Suprapubic skin (tissue), 3 donors: Measurements from ENCODE around the gene EGLN2.

Experiments used
- CTCF ChIP-seq, 2 donors: fragments of 200-600 bp in 1 of 2; fragments of 450-650 bp in 1 of 2; sonication (generic) in 1 of 2; IDR thresholded peaks; one replicate each; pipeline ENCODE4 v1.5.1; 2016 to 2019; ENCODE audit warnings: antibody characterized with exemption in 2 of 2, mild to moderate bottlenecking in 1 of 2, moderate library complexity in 1 of 2
- POLR2AphosphoS5 ChIP-seq, 3 donors: sonication (generic); formaldehyde crosslinking; IDR thresholded peaks; one replicate each; pipeline ENCODE4 v1.6.1; 2017; ENCODE audit warnings: antibody characterized with exemption in 3 of 3

- TF ChIP-seq CTCF (IDR thresholded peaks at IDR 0.05) = no peak
- TF ChIP-seq POLR2AphosphoS5 (IDR thresholded peaks at IDR 0.05) = no peak
These were observed 22.6 kb upstream of the EGLN2 start for GRCh38 chr19:40776364-40776763.
